ENCODE results near the gene AHR. TPM values are rescaled to one million over a fixed set of nuclear protein-coding genes. Genes with fewer than 3 reads are reported as not detected.

The AHR gene
- total and polyA plus RNA-seq, 9 donors, result 10.1 to 51.8 (median 20.0) TPM

DNA sequence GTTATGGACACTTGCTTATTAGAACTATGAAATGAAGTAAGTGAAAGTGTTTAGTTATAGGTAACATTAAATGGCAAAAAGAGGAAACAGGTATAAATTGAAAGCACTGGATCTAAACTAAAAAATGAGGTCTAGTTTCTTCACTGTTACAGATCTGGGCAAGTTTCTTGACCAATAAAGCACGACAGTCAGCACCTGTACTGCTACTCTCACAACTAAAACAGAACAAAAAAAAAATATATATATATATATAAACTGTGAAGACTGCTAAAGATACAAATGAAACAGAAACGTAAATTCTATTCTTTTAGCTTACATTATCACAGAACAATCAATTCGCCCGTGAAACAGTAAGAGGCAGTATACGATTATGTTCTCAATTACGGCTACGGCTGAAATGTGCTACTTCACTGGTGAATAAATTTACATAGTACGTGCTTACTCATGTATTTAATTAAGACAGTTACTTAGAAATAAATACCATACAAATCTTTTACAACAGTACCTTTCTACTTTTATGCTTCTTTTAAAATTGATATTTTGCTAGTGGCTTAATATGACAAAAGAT is 4.2 kb downstream of the AHR start:
- no peak overlapping the region for H3K4me3 ChIP-seq (ENCODE audit: low read length)
- H3K9me3 ChIP-seq (replicated peaks; ENCODE audit: control insufficient read depth, low read depth, low read length), result no peaks in the 10 kb centered on the region
- peak; percentile 39 for DNase-seq
- no peaks in the 10 kb centered on the region for H3K4me1 ChIP-seq (ENCODE audit: control insufficient read depth, insufficient read depth, low read length)
- H3K36me3 ChIP-seq (ENCODE audit: control insufficient read depth, insufficient read depth, low read length), result no peaks in the 10 kb centered on the region
- WGBS (ENCODE audit: insufficient coverage), result no CpG with 5 or more reads among the region's 8 CpGs
- H3K27me3 ChIP-seq (ENCODE audit: control insufficient read depth, insufficient read depth, low read length), result peaks cover 11% of the 10 kb centered on the region
- H3K27ac ChIP-seq (ENCODE audit: low read length), result no peak overlapping the region

DNA sequence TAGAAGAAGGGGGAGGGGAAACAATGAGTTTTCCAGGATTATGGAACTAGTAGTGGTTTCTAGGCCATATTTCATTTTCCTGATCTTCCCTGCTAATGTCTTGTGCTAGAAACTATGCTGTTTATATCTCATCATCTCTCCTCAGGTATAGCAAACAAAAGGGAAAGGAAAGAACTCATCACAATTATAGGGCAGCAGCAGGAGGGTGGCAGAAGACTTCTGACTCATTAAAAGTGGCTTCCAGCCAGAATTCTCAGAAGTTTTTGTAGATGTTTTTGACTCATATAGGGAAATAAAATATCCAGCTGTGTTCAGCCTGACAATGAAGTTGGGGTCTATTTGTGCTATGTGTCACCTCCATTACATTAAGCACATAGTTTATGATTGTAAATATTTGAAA is 6.5 kb downstream of the AHR start:
- Histone ChIP-seq H3K27me3 (ENCODE audit: control insufficient read depth, insufficient read depth, low read length) (no peaks in the 10 kb centered on the region), H3K4me3 (ENCODE audit: low read length) (no peak overlapping the region), H3K36me3 (ENCODE audit: control insufficient read depth, insufficient read depth, low read length) (no peaks in the 10 kb centered on the region), H3K9me3 (replicated peaks; ENCODE audit: control insufficient read depth, low read depth, low read length) (no peaks in the 10 kb centered on the region), H3K4me1 (ENCODE audit: control insufficient read depth, insufficient read depth, low read length) (no peaks in the 10 kb centered on the region), H3K27ac (ENCODE audit: low read length) (no peak overlapping the region)
- peak; percentile 40 for DNase-seq

DNA sequence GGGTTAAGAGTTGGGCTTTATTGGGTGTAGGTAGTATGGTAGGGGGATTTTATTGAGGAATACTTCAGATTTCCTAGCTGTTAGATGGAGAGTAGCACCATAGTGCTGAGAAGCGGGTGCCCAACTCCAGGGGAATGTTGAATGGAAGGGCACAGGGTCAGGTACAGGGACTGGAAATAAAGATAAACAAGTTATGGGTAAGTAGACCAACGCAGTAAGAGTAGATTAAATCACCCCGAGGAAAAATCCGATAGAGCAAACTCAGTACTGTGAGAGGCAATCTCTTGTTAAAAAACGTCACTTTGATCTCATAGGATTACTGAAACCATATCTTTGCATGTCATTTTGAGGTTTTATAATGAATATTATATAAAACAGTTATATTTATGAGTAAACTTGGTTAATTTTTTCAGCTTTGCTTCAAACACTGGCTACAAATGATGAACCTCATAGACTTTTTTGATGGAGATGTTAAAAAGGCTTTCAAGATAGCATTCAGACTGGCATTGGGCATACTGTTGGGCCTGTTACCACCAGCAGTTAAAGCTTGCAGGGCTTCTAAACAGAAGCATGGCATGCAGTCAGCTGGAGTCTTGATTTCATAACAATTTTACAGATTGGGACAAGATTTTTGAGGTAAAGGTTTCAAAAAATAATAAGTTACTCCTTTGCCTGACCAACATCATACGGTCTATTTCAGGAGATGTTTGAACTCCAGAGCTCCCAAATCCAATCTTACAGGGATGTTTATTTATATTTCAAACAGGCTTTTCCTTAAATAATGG is 7.1 kb downstream of the AHR start:
- H3K27me3 ChIP-seq (ENCODE audit: control insufficient read depth, insufficient read depth, low read length), result no peaks in the 10 kb centered on the region
- no peaks in the 10 kb centered on the region for H3K9me3 ChIP-seq (replicated peaks; ENCODE audit: control insufficient read depth, low read depth, low read length)
- H3K27ac ChIP-seq (ENCODE audit: low read length), result no peak overlapping the region
- H3K4me1 ChIP-seq (ENCODE audit: control insufficient read depth, insufficient read depth, low read length), result no peaks in the 10 kb centered on the region
- no peaks in the 10 kb centered on the region for H3K36me3 ChIP-seq (ENCODE audit: control insufficient read depth, insufficient read depth, low read length)
- DNase-seq, result no peak
- 90% methylated on average over 1 of the region's 6 CpGs for WGBS (ENCODE audit: insufficient coverage)
- no peak overlapping the region for H3K4me3 ChIP-seq (ENCODE audit: low read length)

DNA sequence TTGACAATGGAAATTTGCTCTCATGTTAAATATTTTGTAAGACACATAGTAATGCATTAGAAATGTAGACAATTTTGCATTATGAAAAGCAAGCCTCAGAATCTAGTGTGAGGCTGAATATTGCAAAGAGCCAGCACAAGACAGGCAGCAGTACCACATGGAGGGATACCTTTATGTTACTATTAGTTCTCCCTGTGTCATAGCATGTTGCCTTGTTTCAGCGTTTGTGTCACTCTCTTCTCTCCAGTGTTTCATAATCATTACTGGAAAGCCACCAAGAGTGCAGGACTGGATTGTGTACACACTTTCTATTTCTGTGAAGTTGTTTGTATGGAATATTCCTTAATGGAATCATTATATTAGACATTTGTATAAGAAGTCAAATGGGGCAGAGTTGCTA is 8.5 kb downstream of the AHR start:
- Histone ChIP-seq H3K4me3 (ENCODE audit: low read length) (no peak overlapping the region), H3K36me3 (ENCODE audit: control insufficient read depth, insufficient read depth, low read length) (no peaks in the 10 kb centered on the region), H3K9me3 (replicated peaks; ENCODE audit: control insufficient read depth, low read depth, low read length) (no peaks in the 10 kb centered on the region), H3K27me3 (ENCODE audit: control insufficient read depth, insufficient read depth, low read length) (no peaks in the 10 kb centered on the region), H3K4me1 (ENCODE audit: control insufficient read depth, insufficient read depth, low read length) (no peaks in the 10 kb centered on the region), H3K27ac (ENCODE audit: low read length) (no peak overlapping the region)
- no CpG with 5 or more reads among the region's 1 CpG for WGBS (ENCODE audit: insufficient coverage)
- no peak for DNase-seq

DNA sequence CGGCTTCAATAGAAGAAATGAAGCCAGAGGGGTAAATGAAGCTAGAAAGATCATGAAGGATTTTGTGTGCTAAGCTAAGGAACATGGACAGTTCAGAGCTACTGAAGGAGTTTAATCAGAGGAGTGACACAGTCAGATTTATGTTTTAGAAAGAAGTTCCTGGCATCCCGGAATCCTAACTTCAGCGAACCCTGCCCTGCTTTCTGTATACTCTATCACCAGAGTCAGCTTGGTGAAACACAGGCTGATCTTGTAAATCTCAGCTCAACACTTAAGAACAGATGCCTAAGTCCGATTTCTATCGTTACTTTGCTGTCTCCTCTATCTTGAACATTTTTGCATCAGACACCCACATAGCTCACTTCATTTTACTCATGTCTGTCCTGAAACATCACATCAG is 9.1 kb downstream of the AHR start:
- no peak overlapping the region for H3K4me3 ChIP-seq (ENCODE audit: low read length)
- no peaks in the 10 kb centered on the region for H3K36me3 ChIP-seq (ENCODE audit: control insufficient read depth, insufficient read depth, low read length)
- no peak for DNase-seq
- H3K9me3 ChIP-seq (replicated peaks; ENCODE audit: control insufficient read depth, low read depth, low read length), result no peaks in the 10 kb centered on the region
- H3K27ac ChIP-seq (ENCODE audit: low read length), result no peak overlapping the region
- H3K4me1 ChIP-seq (ENCODE audit: control insufficient read depth, insufficient read depth, low read length), result no peaks in the 10 kb centered on the region
- 85% methylated on average over 4 of the region's 5 CpGs for WGBS (ENCODE audit: insufficient coverage)
- H3K27me3 ChIP-seq (ENCODE audit: control insufficient read depth, insufficient read depth, low read length), result no peaks in the 10 kb centered on the region

DNA sequence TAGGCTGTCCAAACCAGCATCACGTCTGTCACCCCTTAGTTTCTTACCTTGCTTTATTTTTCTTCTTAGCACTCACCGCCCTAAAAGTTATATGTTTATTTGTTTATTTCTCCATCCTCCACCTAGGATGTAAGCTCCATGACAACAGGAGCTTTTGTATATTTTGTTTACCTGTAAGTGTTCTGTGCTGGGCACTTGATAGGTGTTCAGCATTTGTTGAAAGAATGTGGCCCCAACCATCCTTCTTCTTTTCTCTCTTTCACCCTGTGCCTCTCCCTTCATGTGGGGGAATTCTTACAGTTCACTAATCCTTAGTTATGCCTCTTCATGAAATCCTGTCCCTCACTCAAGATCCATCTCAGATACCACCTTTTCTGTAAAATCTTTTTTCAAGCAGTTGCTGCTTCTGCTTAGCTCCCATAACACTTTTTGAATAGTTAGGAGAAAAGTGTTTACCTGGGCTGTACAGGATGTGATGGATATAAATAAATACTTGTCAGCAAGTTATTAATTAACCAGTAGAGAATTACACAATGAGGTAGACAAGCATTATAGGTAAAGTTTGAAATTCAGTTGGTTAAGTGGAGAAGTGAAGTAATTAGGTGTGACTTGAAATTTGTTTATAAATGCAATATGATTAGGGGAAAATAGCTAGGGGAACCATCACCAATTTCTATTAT is 9.7 kb downstream of the AHR start:
- Histone ChIP-seq H3K27ac (ENCODE audit: low read length) (no peak overlapping the region), H3K27me3 (ENCODE audit: control insufficient read depth, insufficient read depth, low read length) (no peaks in the 10 kb centered on the region), H3K4me3 (ENCODE audit: low read length) (no peak overlapping the region), H3K9me3 (replicated peaks; ENCODE audit: control insufficient read depth, low read depth, low read length) (no peaks in the 10 kb centered on the region), H3K36me3 (ENCODE audit: control insufficient read depth, insufficient read depth, low read length) (no peaks in the 10 kb centered on the region), H3K4me1 (ENCODE audit: control insufficient read depth, insufficient read depth, low read length) (no peaks in the 10 kb centered on the region)
- DNase-seq, result no peak
- WGBS (ENCODE audit: insufficient coverage), result no CpG with 5 or more reads among the region's 2 CpGs

DNA sequence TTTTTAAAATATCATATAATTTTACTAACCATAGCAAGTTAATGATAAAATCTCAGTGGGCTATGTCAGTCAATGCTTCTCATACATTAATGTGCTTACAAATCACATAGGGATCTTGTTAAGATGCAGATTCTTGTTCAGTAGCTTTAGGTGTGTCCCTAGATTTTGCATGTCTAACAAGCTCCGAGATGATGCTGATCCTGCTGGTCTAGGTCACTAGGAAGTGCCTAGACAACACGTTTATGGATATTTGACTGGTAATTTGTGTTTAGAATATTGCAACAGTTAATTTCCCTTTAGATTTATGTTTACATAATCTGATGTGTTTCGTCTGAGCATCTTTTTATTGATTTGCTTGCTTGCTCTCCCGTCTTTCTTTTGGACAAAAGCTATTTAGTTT is 12.7 kb downstream of the AHR start:
- WGBS (ENCODE audit: insufficient coverage), result no CpG with 5 or more reads among the region's 4 CpGs
- H3K27ac ChIP-seq (ENCODE audit: low read length), result no peak overlapping the region
- no peak overlapping the region for H3K4me3 ChIP-seq (ENCODE audit: low read length)
- no peaks in the 10 kb centered on the region for H3K9me3 ChIP-seq (replicated peaks; ENCODE audit: control insufficient read depth, low read depth, low read length)
- DNase-seq, result no peak
- H3K27me3 ChIP-seq (ENCODE audit: control insufficient read depth, insufficient read depth, low read length), result no peaks in the 10 kb centered on the region
- H3K4me1 ChIP-seq (ENCODE audit: control insufficient read depth, insufficient read depth, low read length), result no peaks in the 10 kb centered on the region
- H3K36me3 ChIP-seq (ENCODE audit: control insufficient read depth, insufficient read depth, low read length), result no peaks in the 10 kb centered on the region

DNA sequence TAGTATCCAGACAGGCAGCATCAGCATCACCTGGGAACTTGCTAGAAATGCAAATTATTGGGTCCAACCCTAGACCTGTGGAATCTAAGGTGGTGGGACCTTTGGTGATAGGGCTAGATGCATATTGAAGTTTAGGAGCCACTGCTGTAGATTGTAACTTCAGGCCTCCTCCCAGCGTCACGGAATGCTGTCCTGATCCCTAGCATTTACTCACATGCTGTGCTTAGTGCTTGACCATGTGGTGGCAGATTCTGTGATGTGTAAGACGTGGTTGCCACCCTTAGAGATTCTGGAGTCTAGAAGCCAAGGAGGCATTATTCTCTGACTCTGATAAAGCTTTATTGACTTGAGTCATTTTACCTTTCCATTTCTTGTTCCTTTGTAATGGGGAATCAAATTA is 13.5 kb downstream of the AHR start:
- no CpG with 5 or more reads among the region's 3 CpGs for WGBS (ENCODE audit: insufficient coverage)
- no peaks in the 10 kb centered on the region for H3K27me3 ChIP-seq (ENCODE audit: control insufficient read depth, insufficient read depth, low read length)
- H3K9me3 ChIP-seq (replicated peaks; ENCODE audit: control insufficient read depth, low read depth, low read length), result no peaks in the 10 kb centered on the region
- H3K4me3 ChIP-seq (ENCODE audit: low read length), result no peak overlapping the region
- no peak for DNase-seq
- no peaks in the 10 kb centered on the region for H3K36me3 ChIP-seq (ENCODE audit: control insufficient read depth, insufficient read depth, low read length)
- H3K27ac ChIP-seq (ENCODE audit: low read length), result no peak overlapping the region
- no peaks in the 10 kb centered on the region for H3K4me1 ChIP-seq (ENCODE audit: control insufficient read depth, insufficient read depth, low read length)

DNA sequence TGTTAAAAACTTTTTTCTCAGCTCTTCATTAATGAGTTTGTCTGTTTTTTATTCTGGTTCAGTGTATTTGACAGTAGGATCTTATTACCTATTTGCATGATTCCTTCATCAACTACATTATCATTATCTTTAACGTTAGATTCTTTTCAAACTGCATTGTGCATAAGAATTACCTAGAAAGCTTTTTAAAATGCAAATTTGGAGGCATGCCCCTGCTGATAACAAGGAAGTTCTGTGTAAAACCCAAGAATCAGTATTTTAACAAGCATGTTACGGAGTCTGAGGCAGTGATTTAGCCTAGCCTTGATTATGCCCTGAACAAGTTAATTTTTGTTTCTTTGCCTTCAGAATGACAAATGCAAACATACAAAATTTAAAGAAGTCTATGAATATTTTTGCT is 14.2 kb downstream of the AHR start:
- H3K4me1 ChIP-seq (ENCODE audit: control insufficient read depth, insufficient read depth, low read length), result no peaks in the 10 kb centered on the region
- no peak for DNase-seq
- H3K27me3 ChIP-seq (ENCODE audit: control insufficient read depth, insufficient read depth, low read length), result no peaks in the 10 kb centered on the region
- H3K36me3 ChIP-seq (ENCODE audit: control insufficient read depth, insufficient read depth, low read length), result no peaks in the 10 kb centered on the region
- no peak overlapping the region for H3K27ac ChIP-seq (ENCODE audit: low read length)
- H3K4me3 ChIP-seq (ENCODE audit: low read length), result no peak overlapping the region
- no CpG with 5 or more reads among the region's 2 CpGs for WGBS (ENCODE audit: insufficient coverage)
- H3K9me3 ChIP-seq (replicated peaks; ENCODE audit: control insufficient read depth, low read depth, low read length), result no peaks in the 10 kb centered on the region

DNA sequence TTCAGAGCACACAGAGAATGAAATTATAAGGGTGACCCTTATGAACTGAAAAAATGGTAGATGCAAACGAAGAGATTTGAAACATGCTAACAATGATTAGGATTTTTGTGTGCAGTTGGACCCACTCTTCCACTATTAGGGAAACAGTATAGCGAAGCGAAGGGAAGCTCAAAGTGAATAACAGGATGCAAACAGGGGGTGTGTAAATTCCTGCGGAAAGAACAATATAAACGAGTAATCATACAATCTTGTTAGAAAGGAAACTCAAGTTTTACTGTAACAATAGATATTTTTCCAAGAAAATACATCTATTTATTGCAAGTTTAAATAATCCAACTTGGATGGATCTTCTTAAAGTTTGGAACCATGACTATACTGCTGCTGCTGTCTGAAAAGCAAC is 14.7 kb downstream of the AHR start:
- no peak overlapping the region for H3K4me3 ChIP-seq (ENCODE audit: low read length)
- WGBS (ENCODE audit: insufficient coverage), result no CpG with 5 or more reads among the region's 5 CpGs
- H3K9me3 ChIP-seq (replicated peaks; ENCODE audit: control insufficient read depth, low read depth, low read length), result no peaks in the 10 kb centered on the region
- H3K4me1 ChIP-seq (ENCODE audit: control insufficient read depth, insufficient read depth, low read length), result no peaks in the 10 kb centered on the region
- no peaks in the 10 kb centered on the region for H3K36me3 ChIP-seq (ENCODE audit: control insufficient read depth, insufficient read depth, low read length)
- no peaks in the 10 kb centered on the region for H3K27me3 ChIP-seq (ENCODE audit: control insufficient read depth, insufficient read depth, low read length)
- no peak for DNase-seq
- H3K27ac ChIP-seq (ENCODE audit: low read length), result peak overlapping the region; percentile 22

Data from muscle of leg (tissue), 11 donors.